HUES64 (cell line): ENCODE results near the gene MPZ.
"Not testable (repeated sequence)": the region's sequence is repeated elsewhere in the genome, so short reads cannot be mapped to it uniquely, and the experiment has no call there.

Experiments
- H3K27ac ChIP-seq: 2 replicates; pipeline ENCODE4 v1.7.0; 2013; ENCODE audit warnings: low read depth, low read length, inconsistent platforms
- H3K27me3 ChIP-seq: 2 replicates; pipeline ENCODE4 v1.6.1; 2013; ENCODE audit warnings: mild to moderate bottlenecking, low read length; ENCODE audit not compliant: insufficient read depth
- H3K36me3 ChIP-seq: 2 replicates; pipeline ENCODE4 v1.6.1; 2013; ENCODE audit warnings: mild to moderate bottlenecking, low read length; ENCODE audit not compliant: insufficient read depth
- H3K4me1 ChIP-seq: 2 replicates; pipeline ENCODE4 v1.6.1; 2013; ENCODE audit warnings: mild to moderate bottlenecking, low read length, moderate library complexity; ENCODE audit not compliant: insufficient read depth
- H3K4me3 ChIP-seq: 2 replicates; pipeline ENCODE4 v1.5.1; 2013; ENCODE audit warnings: mild to moderate bottlenecking, low read length, moderate library complexity
- H3K9ac ChIP-seq: 2 replicates; pipeline ENCODE4 v1.6.1; 2013; ENCODE audit warnings: mild to moderate bottlenecking, low read depth, low read length
- H3K9me3 ChIP-seq: 2 replicates; pipeline ENCODE4 v1.6.1; 2013; ENCODE audit warnings: low read depth, low read length; ENCODE audit not compliant: insufficient read depth
- WGBS: fragments of 150-250, 120-280 bp; methylation state at CpG from one replicate; pipeline ENCODE4 v1.1.7; 2013; ENCODE audit warnings: missing lambda C conversion rate; 5-methylcytosine and 5-hydroxymethylcytosine counted together

MPZ gene

GRCh38 chr1:161315841-161316674 lies 6.3 kb upstream of the MPZ start:
- not testable (repeated sequence) for H3K9me3 ChIP-seq, H3K36me3 ChIP-seq, H3K9ac ChIP-seq, H3K27ac ChIP-seq, H3K27me3 ChIP-seq
- Histone ChIP-seq H3K4me1 (peaks cover 24% of the 10 kb centered on the region), H3K4me3 (peak overlapping the region; percentile 28)
- WGBS, result 32% methylated on average over 15 of the region's 17 CpGs

GRCh38 chr1:161314201-161314981 lies 4.6 kb upstream of the MPZ start, which contains the start of gene SDHC:
SDHC (plus strand) TSS chr1:161314381; CDS start chr1:161314406, 25 bp downstream.
- Histone ChIP-seq H3K9me3 (no peaks in the 10 kb centered on the region), H3K4me3 (peak within 1 kb of the TSS; percentile 96), H3K9ac (peak within 1 kb of the TSS; percentile 96), H3K4me1 (peaks cover 24% of the 10 kb centered on the region), H3K27ac (peak within 1 kb of the TSS; percentile 96), H3K36me3 (no peaks in the 10 kb centered on the region; the same call in 1 of the 2 replicates), H3K27me3 (no peaks in the 10 kb centered on the region)
- WGBS, result under 1% methylated on average over 45 of the region's 45 CpGs

DNA sequence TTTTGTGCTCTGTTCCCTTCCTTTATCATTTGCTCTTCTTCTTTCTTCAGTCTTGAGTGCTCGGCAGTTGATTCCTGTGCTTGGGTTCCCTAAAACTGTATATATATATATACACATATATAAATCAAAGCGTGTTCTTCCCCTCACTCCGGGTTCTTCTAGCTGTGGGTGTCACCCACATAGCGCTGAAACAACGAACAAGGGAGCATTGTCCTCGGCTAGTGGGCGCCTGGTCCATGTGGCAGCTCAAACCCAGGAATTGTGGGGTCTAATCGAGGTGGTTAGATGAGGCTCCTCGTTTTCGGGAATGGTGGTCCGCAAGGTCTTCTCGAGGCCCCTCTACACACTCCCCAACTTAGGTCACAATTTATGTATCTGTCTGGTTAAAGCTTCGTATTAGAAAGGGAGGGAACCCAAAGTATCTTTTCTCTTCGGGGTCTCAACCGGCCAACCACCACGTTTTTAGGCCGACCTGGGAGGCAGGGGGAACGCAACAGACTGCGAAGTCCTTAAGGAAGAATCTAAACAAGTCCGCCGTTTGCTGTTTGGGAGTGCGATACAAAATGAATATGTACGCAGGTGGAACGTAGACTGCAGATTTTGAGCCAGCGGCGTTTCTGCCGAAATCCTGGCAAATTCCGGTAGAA lies 3.9 kb upstream of the MPZ start:
- H3K9me3 ChIP-seq, result no peaks in the 10 kb centered on the region
- H3K4me1 ChIP-seq, result peaks cover 24% of the 10 kb centered on the region
- no peaks in the 10 kb centered on the region; the same call in 1 of the 2 replicates for H3K36me3 ChIP-seq
- peak overlapping the region; percentile 96 for H3K9ac ChIP-seq
- H3K27ac ChIP-seq, result peak overlapping the region; percentile 96
- 54% methylated on average over 26 of the region's 28 CpGs for WGBS
- H3K27me3 ChIP-seq, result no peaks in the 10 kb centered on the region
- H3K4me3 ChIP-seq, result peak overlapping the region; percentile 96

GRCh38 chr1:161311595-161312181 lies 1.9 kb upstream of the MPZ start:
- H3K4me1 ChIP-seq, result peaks cover 30% of the 10 kb centered on the region
- H3K36me3 ChIP-seq, result no peaks in the 10 kb centered on the region
- no peak overlapping the region for H3K27ac ChIP-seq
- H3K9ac ChIP-seq, result no peak overlapping the region
- H3K4me3 ChIP-seq, result no peak overlapping the region
- no peaks in the 10 kb centered on the region for H3K27me3 ChIP-seq
- H3K9me3 ChIP-seq, result no peaks in the 10 kb centered on the region
- WGBS, result 92% methylated on average over 4 of the region's 4 CpGs

GRCh38 chr1:161307892-161308638 lies 1.7 kb downstream of the MPZ start:
- no peaks in the 10 kb centered on the region for H3K27me3 ChIP-seq
- H3K4me3 ChIP-seq, result no peak overlapping the region
- no peaks in the 10 kb centered on the region for H3K9me3 ChIP-seq
- H3K4me1 ChIP-seq, result peaks cover 22% of the 10 kb centered on the region
- H3K36me3 ChIP-seq, result no peaks in the 10 kb centered on the region
- WGBS, result 35% methylated on average over 1 of the region's 2 CpGs
- H3K27ac ChIP-seq, result no peak overlapping the region
- no peak overlapping the region for H3K9ac ChIP-seq

DNA sequence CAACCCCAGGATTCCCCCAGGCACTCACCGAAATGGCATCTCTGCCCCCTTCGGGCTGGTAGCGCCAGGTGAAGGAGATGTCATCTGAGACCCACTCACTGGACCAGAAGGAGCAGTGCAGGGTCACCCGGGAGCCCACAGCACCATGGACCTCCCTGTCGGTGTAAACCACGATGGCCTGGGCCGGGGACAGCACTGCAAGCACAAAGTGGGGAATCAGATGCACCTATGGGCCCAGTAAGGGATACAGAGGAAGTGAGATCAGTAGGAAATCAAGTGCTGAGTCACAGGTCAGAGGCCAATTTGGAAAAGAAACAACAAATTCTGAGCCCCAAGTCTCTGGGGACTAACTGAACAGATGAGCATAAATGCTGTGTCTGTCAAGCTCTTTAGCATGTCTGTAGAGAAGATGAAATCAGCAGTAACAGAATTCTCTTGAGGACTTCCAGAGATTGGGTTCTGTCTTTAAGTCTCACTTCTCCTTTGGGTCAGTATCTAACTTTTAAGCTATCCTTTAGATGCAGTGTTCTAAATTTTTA lies 2.5 kb downstream of the MPZ start:
- no peaks in the 10 kb centered on the region for H3K27me3 ChIP-seq
- peaks cover 22% of the 10 kb centered on the region for H3K4me1 ChIP-seq
- no peak overlapping the region for H3K27ac ChIP-seq
- H3K9me3 ChIP-seq, result no peaks in the 10 kb centered on the region
- no peaks in the 10 kb centered on the region for H3K36me3 ChIP-seq
- 90% methylated on average over 7 of the region's 7 CpGs for WGBS
- no peak overlapping the region for H3K9ac ChIP-seq
- H3K4me3 ChIP-seq, result no peak overlapping the region

- H3K4me3 ChIP-seq, result peak overlapping the region; percentile 89
- H3K36me3 ChIP-seq, result no peaks in the 10 kb centered on the region
- H3K9ac ChIP-seq, result peak overlapping the region; percentile 46; the same call in 1 of the 2 replicates
- under 1% methylated on average over 30 of the region's 31 CpGs for WGBS
- no peaks in the 10 kb centered on the region for H3K27me3 ChIP-seq
- peak overlapping the region; percentile 48; the same call in 1 of the 2 replicates for H3K27ac ChIP-seq
- peaks cover 22% of the 10 kb centered on the region for H3K4me1 ChIP-seq
- H3K9me3 ChIP-seq, result no peaks in the 10 kb centered on the region
Measured at GRCh38 chr1:161305867-161306519, 3.8 kb downstream of the MPZ start.

DNA sequence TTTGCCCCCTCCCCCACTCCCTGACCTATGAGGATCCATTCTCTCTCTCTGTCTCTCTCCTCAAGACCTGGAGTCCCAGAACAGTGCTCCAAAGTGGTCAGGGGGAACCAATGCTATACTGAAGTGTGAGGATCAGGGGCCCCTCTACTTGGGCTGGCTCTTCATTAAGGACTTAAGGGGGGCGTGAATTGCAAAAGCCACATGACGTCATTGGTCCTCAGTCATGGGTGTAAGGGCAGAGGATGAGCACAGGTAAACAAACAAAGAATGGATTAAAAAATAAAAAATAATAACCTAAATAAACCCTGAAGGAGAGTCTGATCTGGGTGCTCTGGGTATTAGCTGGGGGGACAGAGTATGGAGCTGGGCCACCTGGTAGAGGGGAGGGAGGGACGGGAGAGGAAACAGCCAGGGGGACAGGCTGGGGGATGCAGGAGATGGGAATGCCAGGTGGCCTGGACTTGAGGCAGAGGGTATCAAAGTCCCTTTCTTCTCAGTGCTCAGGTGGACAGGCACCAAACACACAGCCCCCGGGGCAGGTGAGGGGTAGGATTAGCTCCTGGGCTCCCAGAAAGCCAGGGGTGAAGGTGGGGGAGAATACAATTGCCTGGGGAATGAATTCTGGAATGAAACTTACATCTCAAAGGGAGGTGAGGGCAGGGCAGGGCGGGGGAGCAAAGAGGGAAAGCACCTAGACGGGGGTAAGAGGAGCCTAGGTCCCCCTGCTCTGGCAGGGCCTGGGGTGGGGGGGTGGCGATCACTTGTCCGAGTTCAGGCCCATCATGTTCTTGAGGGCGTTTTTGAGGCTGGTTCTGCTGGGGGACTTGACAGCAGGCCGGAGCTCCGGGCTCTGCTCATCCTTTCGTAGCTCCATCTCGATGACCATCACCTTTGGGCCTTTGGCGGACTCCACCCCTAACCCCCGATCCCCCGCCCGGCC lies 4.6 kb downstream of the MPZ start:
- Histone ChIP-seq H3K27ac (no peak overlapping the region; the same call in 1 of the 2 replicates), H3K4me1 (peaks cover 22% of the 10 kb centered on the region), H3K9me3 (no peaks in the 10 kb centered on the region), H3K9ac (no peak overlapping the region), H3K27me3 (no peaks in the 10 kb centered on the region), H3K4me3 (peak overlapping the region; percentile 89), H3K36me3 (no peaks in the 10 kb centered on the region)
- WGBS, result 11% methylated on average over 17 of the region's 17 CpGs

DNA sequence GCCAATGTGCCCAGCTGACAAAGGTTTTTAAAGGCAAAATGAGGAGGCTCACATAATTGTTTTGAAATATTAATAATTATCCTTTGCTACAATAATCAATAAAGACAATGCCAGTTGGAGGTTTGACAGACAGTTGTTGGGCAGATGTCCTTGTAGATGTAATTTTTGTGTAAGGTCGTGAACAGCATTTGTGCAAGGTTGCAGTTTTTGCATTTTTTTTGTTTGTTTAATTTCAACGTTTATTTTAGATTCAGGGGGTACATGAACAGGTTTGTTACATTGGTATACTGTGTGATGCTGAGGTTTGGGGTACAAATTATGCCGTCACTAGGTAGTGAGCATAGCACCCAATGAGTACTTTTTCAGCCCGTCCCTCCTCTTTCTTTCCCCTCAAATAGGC lies 9.3 kb downstream of the MPZ start:
- 95% methylated on average over 4 of the region's 4 CpGs for WGBS
- H3K4me1 ChIP-seq, result peaks cover 18% of the 10 kb centered on the region
- no peak overlapping the region for H3K27ac ChIP-seq
- no peaks in the 10 kb centered on the region for H3K27me3 ChIP-seq
- H3K9me3 ChIP-seq, result no peaks in the 10 kb centered on the region
- no peaks in the 10 kb centered on the region for H3K36me3 ChIP-seq
- no peak overlapping the region for H3K9ac ChIP-seq
- no peak overlapping the region for H3K4me3 ChIP-seq
